HFF-Myc (cell line): Measurements from ENCODE around the gene TRIP6.

ENCODE experiments used
- DNase-seq: peaks from one replicate; pipeline ENCODE4 v3.0.0-alpha.2; 2011; ENCODE audit warnings: low read depth; ENCODE audit errors: extremely low read depth
- H3K4me3 ChIP-seq: replicated peaks from 2 replicates; pipeline ENCODE4 v1.5.1; 2011; ENCODE audit warnings: low read depth, mild to moderate bottlenecking, control low read depth, low read length
- TF ChIP-seq, protein P1 (sequence below): IDR thresholded peaks from 2 replicates; pipeline ENCODE4 v1.5.1; 2012; ENCODE audit warnings: mild to moderate bottlenecking, low read depth, low read length, control low read depth; ENCODE audit errors: missing control alignments

The TRIP6 gene

DNA sequence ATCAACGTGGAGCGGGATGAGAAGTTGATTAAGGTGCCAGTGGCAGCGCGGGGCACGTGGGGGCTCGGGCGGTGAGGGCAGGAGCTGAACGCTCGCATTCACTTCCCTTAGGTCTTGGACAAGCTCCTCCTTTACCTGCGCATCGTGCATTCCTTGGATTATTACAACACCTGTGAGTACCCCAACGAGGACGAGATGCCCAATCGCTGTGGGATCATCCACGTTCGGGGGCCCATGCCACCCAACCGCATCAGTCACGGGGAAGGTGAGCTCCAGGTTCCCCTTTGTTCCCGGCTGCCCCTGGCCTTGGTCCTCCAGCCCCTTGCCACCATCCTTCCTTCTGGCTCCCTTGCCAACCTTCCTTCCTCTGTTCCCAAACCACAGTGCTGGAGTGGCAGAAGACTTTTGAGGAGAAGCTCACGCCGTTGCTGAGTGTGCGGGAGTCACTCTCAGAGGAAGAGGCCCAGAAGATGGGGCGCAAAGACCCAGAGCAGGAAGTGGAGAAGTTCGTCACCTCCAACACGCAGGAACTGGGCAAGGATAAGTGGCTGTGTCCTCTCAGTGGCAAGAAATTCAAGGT, 19.8 kb downstream of the TRIP6 start:
- no peak for DNase-seq
- TF ChIP-seq, protein P1, sequence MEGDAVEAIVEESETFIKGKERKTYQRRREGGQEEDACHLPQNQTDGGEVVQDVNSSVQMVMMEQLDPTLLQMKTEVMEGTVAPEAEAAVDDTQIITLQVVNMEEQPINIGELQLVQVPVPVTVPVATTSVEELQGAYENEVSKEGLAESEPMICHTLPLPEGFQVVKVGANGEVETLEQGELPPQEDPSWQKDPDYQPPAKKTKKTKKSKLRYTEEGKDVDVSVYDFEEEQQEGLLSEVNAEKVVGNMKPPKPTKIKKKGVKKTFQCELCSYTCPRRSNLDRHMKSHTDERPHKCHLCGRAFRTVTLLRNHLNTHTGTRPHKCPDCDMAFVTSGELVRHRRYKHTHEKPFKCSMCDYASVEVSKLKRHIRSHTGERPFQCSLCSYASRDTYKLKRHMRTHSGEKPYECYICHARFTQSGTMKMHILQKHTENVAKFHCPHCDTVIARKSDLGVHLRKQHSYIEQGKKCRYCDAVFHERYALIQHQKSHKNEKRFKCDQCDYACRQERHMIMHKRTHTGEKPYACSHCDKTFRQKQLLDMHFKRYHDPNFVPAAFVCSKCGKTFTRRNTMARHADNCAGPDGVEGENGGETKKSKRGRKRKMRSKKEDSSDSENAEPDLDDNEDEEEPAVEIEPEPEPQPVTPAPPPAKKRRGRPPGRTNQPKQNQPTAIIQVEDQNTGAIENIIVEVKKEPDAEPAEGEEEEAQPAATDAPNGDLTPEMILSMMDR, result no peak
- no peak overlapping the region for H3K4me3 ChIP-seq

DNA sequence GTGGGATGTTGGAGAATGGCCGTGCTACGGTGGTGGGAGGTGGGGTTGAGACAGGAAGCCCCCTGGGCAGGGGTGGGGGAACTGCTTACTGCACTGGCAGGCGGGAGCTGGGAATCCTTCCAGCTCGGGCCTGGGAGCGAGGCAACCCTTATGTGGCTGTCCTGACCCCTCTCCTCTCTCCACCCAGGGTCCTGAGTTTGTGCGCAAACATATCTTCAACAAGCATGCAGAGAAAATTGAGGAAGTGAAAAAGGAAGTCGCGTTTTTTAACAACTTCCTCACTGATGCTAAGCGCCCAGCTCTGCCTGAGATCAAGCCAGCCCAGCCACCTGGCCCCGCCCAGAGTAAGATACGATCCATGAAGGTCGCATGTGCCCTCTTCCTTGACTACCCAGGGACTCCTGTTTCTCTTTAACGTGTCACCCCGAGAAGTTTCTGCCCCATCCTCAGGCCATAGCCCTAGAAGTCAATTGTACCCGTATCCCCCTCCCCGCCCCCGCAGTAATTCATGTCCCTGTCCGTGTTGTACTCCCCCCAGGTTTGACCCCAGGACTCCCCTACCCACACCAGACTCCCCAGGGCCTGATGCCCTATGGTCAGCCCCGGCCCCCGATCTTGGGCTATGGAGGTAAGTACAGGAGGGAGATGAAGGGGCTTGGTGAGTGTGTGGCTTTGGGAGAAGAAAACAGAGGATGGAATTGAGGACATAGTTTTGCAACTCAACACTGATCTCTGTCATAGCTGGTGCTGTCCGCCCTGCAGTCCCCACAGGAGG, 20.5 kb downstream of the TRIP6 start:
- peak overlapping the region; percentile 77 for H3K4me3 ChIP-seq
- no peak for DNase-seq
- TF ChIP-seq, protein P1, result no peak

DNA sequence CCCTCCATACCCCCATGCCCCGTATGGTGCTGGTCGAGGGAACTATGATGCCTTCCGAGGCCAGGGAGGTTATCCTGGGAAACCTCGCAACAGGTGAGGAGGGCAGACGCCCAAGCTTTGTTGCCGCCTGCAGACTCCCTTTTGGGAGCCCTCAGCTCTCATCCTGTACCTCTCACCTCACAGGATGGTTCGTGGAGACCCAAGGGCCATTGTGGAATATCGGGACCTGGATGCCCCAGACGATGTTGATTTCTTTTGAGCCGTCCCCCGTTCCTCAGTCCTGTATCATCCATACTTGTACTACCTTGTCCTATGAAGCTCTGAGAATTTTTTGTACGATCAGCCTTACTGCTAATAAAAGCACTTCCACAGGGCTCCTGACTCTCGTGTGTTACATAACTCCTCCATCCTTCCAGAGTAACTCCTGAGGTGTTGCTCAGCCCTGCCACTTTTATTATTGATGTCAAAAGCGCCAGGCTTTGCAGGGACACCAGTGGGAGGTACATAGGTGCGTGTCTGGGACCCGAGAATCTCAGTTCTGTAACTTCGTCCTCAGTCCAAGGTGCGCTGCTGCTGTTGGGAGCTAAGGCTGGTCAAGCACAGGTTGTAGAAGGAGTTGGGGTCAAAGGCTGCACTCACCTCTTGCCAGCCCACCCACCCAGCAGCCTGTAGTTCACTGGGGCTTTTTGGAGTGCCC, 21.3 kb downstream of the TRIP6 start:
- TF ChIP-seq, protein P1, result no peak
- H3K4me3 ChIP-seq, result peak overlapping the region; percentile 77
- DNase-seq, result no peak

DNA sequence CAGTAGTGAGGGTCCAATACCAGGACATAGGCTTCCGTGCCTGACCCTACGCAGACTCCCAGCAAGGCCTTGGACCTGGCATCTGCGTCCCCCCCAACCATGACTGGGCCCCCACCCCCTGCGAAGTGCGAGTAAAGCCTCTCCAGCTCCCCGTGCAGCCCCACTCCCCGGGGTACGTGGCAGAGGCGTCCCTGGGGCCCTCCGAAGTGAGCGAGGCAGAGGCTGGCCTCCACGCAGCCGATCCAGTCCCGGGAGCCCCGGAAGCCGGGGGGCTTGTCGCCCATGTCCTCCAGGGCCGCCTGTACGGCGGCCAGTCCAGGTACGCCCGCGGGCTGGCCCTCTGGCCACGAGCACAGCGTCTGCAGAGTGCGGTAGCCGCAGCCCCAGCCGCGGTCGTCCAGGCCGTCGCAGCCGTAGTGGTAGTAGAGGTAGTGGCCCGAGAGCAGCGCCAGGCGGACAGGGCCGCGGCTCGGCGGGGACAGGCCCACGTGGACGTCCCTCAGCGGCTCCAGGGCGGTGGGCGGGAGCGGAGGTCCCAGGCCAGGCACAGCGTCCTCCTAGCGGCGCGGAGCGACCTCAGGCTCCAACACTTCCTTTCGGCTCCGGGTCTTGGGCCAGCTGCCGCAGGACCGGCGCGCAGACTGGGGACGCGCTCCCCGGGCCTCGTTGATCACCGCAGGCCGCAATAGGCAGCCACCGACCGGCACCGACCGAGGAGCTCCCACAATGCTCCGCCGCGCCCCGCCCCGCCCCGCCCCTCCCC, 22.0 kb downstream of the TRIP6 start, which contains the start of gene UFSP1:
Gene UFSP1 (minus strand): TSS at position 728 of the 763 bp plus-strand sequence. CDS start 444 bp downstream, at position 284.
- peak within 1 kb of the TSS; percentile 77 for H3K4me3 ChIP-seq
- TF ChIP-seq, protein P1, result no peak
- DNase-seq, result no peak

DNA sequence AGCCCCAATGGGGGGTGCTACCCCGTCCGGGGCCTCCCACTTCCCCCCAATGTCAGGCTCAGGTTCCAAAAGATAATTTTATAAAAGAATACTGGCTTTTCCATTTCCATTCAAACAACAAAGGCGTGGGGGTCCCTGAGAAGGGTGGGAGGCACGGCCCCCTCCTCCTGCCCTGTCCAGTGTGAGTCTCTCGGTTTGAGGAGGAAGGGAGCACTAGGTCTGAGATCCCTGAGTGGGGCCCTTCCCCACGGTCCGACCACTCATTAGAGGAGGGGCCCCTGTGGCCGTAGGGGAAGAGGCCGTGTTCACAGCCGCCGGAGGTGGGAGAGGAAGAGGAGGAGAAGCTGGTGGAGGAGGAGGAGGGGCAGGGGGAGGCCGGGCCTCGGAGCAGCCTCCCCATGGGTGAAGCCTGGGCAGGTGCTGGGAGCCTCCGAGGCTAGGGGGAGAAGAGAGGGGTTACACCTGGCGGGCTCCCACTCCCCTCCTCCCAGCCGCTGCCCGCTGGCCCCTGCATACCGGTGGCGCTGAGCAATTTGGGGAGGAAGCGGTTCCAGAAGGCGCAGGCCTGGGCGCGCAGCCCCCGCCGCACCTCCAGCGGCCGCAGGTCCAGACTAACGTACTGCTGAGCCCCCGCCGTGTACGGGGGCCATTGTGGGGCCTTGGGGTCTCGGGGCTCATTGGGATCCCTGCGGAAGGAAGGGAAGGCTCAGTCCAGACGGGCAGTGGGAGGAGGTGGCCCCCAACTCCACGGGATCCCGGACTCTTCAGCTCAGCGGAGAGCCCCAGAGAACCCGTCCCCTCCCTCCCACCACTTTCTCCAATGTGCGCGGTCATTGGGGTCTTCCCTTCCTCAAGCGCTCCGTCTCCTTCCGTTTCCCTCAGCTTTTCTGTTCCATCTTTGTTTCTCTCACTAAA, 23.7 kb downstream of the TRIP6 start:
- DNase-seq, result no peak
- H3K4me3 ChIP-seq, result peak overlapping the region; percentile 77
- TF ChIP-seq, protein P1, result no peak
